ENCODE data around the gene HSPA6. TPM values are rescaled to one million over a fixed set of nuclear protein-coding genes. Genes with fewer than 3 reads are reported as not detected.
A peak's percentile ranks its signal among the peaks of the same experiment; 100 is the strongest.

The HSPA6 gene
- total and polyA plus RNA-seq, 4 donors, result 0.44 to 3.1 (median 1.5) TPM

- DNase-seq (ENCODE audit: low spot score), result no peak
- no peaks in the 10 kb centered on the region for H3K27me3 ChIP-seq (ENCODE audit: control insufficient read depth in 4 of 4, insufficient read depth in 4 of 4, low read length in 3 of 4)
- no peak overlapping the region for H3K4me3 ChIP-seq (ENCODE audit: low read depth in 1 of 3, low read length in 3 of 3)
- H3K9me3 ChIP-seq (ENCODE audit: control insufficient read depth in 4 of 4, low read length in 3 of 4), result no peaks in the 10 kb centered on the region
- H3K36me3 ChIP-seq (ENCODE audit: control insufficient read depth in 4 of 4, insufficient read depth in 3 of 4, low read depth in 1 of 4, low read length in 3 of 4), result peaks cover 0 to 2% (median 0%) of the 10 kb centered on the region in 4 donors
- TF ChIP-seq RXRA (IDR thresholded peaks at IDR 0.05), result no peak
- TF ChIP-seq MAX (IDR thresholded peaks at IDR 0.05), result no peak
- TF ChIP-seq TAF1 (conservative IDR thresholded peaks at IDR 0.05), result no peak
- TF ChIP-seq NR2F2 (IDR thresholded peaks at IDR 0.05), result no peak
- TF ChIP-seq, protein P1, sequence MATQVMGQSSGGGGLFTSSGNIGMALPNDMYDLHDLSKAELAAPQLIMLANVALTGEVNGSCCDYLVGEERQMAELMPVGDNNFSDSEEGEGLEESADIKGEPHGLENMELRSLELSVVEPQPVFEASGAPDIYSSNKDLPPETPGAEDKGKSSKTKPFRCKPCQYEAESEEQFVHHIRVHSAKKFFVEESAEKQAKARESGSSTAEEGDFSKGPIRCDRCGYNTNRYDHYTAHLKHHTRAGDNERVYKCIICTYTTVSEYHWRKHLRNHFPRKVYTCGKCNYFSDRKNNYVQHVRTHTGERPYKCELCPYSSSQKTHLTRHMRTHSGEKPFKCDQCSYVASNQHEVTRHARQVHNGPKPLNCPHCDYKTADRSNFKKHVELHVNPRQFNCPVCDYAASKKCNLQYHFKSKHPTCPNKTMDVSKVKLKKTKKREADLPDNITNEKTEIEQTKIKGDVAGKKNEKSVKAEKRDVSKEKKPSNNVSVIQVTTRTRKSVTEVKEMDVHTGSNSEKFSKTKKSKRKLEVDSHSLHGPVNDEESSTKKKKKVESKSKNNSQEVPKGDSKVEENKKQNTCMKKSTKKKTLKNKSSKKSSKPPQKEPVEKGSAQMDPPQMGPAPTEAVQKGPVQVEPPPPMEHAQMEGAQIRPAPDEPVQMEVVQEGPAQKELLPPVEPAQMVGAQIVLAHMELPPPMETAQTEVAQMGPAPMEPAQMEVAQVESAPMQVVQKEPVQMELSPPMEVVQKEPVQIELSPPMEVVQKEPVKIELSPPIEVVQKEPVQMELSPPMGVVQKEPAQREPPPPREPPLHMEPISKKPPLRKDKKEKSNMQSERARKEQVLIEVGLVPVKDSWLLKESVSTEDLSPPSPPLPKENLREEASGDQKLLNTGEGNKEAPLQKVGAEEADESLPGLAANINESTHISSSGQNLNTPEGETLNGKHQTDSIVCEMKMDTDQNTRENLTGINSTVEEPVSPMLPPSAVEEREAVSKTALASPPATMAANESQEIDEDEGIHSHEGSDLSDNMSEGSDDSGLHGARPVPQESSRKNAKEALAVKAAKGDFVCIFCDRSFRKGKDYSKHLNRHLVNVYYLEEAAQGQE (IDR thresholded peaks at IDR 0.05), result no peak
- H3K9ac ChIP-seq (ENCODE audit: low read depth in 1 of 2, low read length in 2 of 2), result no peak overlapping the region
- H3K4me1 ChIP-seq (ENCODE audit: control insufficient read depth in 4 of 4, insufficient read depth in 4 of 4, low read length in 3 of 4), result no peaks in the 10 kb centered on the region
- no peak overlapping the region for H3K27ac ChIP-seq (ENCODE audit: low read depth in 1 of 2, low read length in 2 of 2)
- 83% methylated on average over 3 of the region's 3 CpGs for WGBS
These were observed 13.9 kb upstream of the HSPA6 start for GRCh38 chr1:161510477-161510876.

GRCh38 chr1:161511018-161511755 lies 13.2 kb upstream of the HSPA6 start:
- H3K9ac ChIP-seq (ENCODE audit: low read depth in 1 of 2, low read length in 2 of 2), result no peak overlapping the region
- no peaks in the 10 kb centered on the region for H3K27me3 ChIP-seq (ENCODE audit: control insufficient read depth in 4 of 4, insufficient read depth in 4 of 4, low read length in 3 of 4)
- H3K4me3 ChIP-seq (ENCODE audit: low read depth in 1 of 3, low read length in 3 of 3), result no peak overlapping the region
- H3K4me1 ChIP-seq (ENCODE audit: control insufficient read depth in 4 of 4, insufficient read depth in 4 of 4, low read length in 3 of 4), result no peaks in the 10 kb centered on the region
- no peaks in the 10 kb centered on the region for H3K9me3 ChIP-seq (ENCODE audit: control insufficient read depth in 4 of 4, low read length in 3 of 4)
- TF ChIP-seq JUND (IDR thresholded peaks at IDR 0.05) (no peak), NR2F2 (IDR thresholded peaks at IDR 0.05) (no peak), SP1 (IDR thresholded peaks at IDR 0.05) (no peak), RAD21 (IDR thresholded peaks at IDR 0.05) (no peak), MAX (IDR thresholded peaks at IDR 0.05) (no peak), EGR1 (IDR thresholded peaks at IDR 0.05; ENCODE audit: low read depth in 2 of 2) (no peak), CTCF (IDR thresholded peaks at IDR 0.05; ENCODE audit: low read depth, low read length, missing input control) (no peak), HNF4A (conservative IDR thresholded peaks at IDR 0.05) (no peak), GABPA (IDR thresholded peaks at IDR 0.05 in 1 of 2, conservative IDR thresholded peaks at IDR 0.05 in 1 of 2) (no peak), YY1 (IDR thresholded peaks at IDR 0.05) (no peak), HNF4G (IDR thresholded peaks at IDR 0.05) (no peak), RXRA (IDR thresholded peaks at IDR 0.05) (no peak), FOXA1 (IDR thresholded peaks at IDR 0.05) (no peak), TAF1 (conservative IDR thresholded peaks at IDR 0.05) (no peak), FOXA2 (IDR thresholded peaks at IDR 0.05) (no peak)
- TF ChIP-seq, protein P2, sequence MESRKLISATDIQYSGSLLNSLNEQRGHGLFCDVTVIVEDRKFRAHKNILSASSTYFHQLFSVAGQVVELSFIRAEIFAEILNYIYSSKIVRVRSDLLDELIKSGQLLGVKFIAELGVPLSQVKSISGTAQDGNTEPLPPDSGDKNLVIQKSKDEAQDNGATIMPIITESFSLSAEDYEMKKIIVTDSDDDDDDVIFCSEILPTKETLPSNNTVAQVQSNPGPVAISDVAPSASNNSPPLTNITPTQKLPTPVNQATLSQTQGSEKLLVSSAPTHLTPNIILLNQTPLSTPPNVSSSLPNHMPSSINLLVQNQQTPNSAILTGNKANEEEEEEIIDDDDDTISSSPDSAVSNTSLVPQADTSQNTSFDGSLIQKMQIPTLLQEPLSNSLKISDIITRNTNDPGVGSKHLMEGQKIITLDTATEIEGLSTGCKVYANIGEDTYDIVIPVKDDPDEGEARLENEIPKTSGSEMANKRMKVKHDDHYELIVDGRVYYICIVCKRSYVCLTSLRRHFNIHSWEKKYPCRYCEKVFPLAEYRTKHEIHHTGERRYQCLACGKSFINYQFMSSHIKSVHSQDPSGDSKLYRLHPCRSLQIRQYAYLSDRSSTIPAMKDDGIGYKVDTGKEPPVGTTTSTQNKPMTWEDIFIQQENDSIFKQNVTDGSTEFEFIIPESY (IDR thresholded peaks at IDR 0.05), result no peak
- TF ChIP-seq, protein P3, sequence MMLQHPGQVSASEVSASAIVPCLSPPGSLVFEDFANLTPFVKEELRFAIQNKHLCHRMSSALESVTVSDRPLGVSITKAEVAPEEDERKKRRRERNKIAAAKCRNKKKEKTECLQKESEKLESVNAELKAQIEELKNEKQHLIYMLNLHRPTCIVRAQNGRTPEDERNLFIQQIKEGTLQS (IDR thresholded peaks at IDR 0.05), result no peak
- TF ChIP-seq, protein P1 (IDR thresholded peaks at IDR 0.05), result no peak
- no peak overlapping the region for H3K27ac ChIP-seq (ENCODE audit: low read depth in 1 of 2, low read length in 2 of 2)
- peaks cover 0 to 2% (median 0%) of the 10 kb centered on the region in 4 donors for H3K36me3 ChIP-seq (ENCODE audit: control insufficient read depth in 4 of 4, insufficient read depth in 3 of 4, low read depth in 1 of 4, low read length in 3 of 4)
- peak; percentile 70 for DNase-seq (ENCODE audit: low spot score)
- 85% methylated on average over 5 of the region's 5 CpGs for WGBS

All from liver (tissue), 9 donors.